H9 (cell line): ENCODE results near the gene TMEM59. TPM values are rescaled to one million over a fixed set of nuclear protein-coding genes. Genes with fewer than 3 reads are reported as not detected.

ENCODE experiments used
- DNase-seq: peaks from one replicate; pipeline ENCODE4 v3.0.0-alpha.2; 2017
- H2AFZ ChIP-seq: one replicate; pipeline ENCODE4 v1.6.1; 2013; ENCODE audit warnings: mild to moderate bottlenecking, low read length, control low read depth, moderate library complexity
- H2AK5ac ChIP-seq: 2 replicates; pipeline ENCODE4 v1.6.1; 2013; ENCODE audit warnings: low read length, control low read depth, mixed read lengths; ENCODE audit not compliant: insufficient read length
- H2BK120ac ChIP-seq: one replicate; pipeline ENCODE4 v1.6.1; 2013; ENCODE audit warnings: low read depth, mild to moderate bottlenecking, low read length, control low read depth, inconsistent platforms; ENCODE audit not compliant: poor library complexity, severe bottlenecking
- H2BK12ac ChIP-seq: 2 replicates; pipeline ENCODE4 v1.6.1; 2013; ENCODE audit warnings: low read length, control low read depth, mixed read lengths, low read depth; ENCODE audit not compliant: insufficient read length
- H2BK15ac ChIP-seq: 2 replicates; pipeline ENCODE4 v1.6.1; 2013; ENCODE audit warnings: low read depth, low read length, control low read depth
- H2BK20ac ChIP-seq: one replicate; pipeline ENCODE4 v1.6.1; 2013; ENCODE audit warnings: low read depth, mild to moderate bottlenecking, low read length, control low read depth, inconsistent platforms; ENCODE audit not compliant: poor library complexity, severe bottlenecking
- H2BK5ac ChIP-seq: 2 replicates; pipeline ENCODE4 v1.6.1; 2013; ENCODE audit warnings: low read length, control low read depth, mixed read lengths; ENCODE audit not compliant: insufficient read length
- H3K14ac ChIP-seq: 2 replicates; pipeline ENCODE4 v1.6.1; 2013; ENCODE audit warnings: low read length, control low read depth; ENCODE audit not compliant: insufficient read depth
- H3K18ac ChIP-seq: 2 replicates; pipeline ENCODE4 v1.6.1; 2013; ENCODE audit warnings: low read depth, mild to moderate bottlenecking, mixed read lengths, low read length, control low read depth; ENCODE audit not compliant: insufficient read length
- H3K23ac ChIP-seq: 2 replicates; pipeline ENCODE4 v1.6.1; 2013; ENCODE audit warnings: low read length, control low read depth, mixed read lengths, low read depth; ENCODE audit not compliant: insufficient read length
- H3K23me2 ChIP-seq: 2 replicates; pipeline ENCODE4 v1.6.1; 2013; ENCODE audit warnings: low read depth, mild to moderate bottlenecking, mixed read lengths, low read length, control low read depth; ENCODE audit not compliant: insufficient read length, poor library complexity, severe bottlenecking
- H3K27ac ChIP-seq: 2 replicates; pipeline ENCODE4 v1.5.1; 2013; ENCODE audit warnings: low read length, control low read depth, mixed read lengths, low read depth; ENCODE audit not compliant: insufficient read length
- H3K27me3 ChIP-seq: 2 replicates; pipeline ENCODE4 v1.6.1; 2013; ENCODE audit warnings: low read length, control low read depth, inconsistent platforms; ENCODE audit not compliant: insufficient read depth
- H3K4ac ChIP-seq: 2 replicates; pipeline ENCODE4 v1.6.1; 2013; ENCODE audit warnings: low read depth, mild to moderate bottlenecking, control low read depth, inconsistent platforms, low read length, moderate library complexity
- H3K4me1 ChIP-seq: 2 replicates; pipeline ENCODE4 v1.6.1; 2013; ENCODE audit warnings: low read length, control low read depth, inconsistent platforms; ENCODE audit not compliant: insufficient read depth
- H3K4me2 ChIP-seq: 2 replicates; pipeline ENCODE4 v1.6.1; 2013; ENCODE audit warnings: low read length, control low read depth, mixed read lengths; ENCODE audit not compliant: insufficient read length, insufficient read depth
- H3K56ac ChIP-seq: 2 replicates; pipeline ENCODE4 v1.6.1; 2013; ENCODE audit warnings: low read depth, mild to moderate bottlenecking, mixed read lengths, low read length, control low read depth; ENCODE audit not compliant: insufficient read length
- H3K79me1 ChIP-seq: 2 replicates; pipeline ENCODE4 v1.6.1; 2013; ENCODE audit warnings: low read depth, mild to moderate bottlenecking, moderate library complexity, low read length, control low read depth, inconsistent platforms; ENCODE audit not compliant: insufficient read depth, poor library complexity, severe bottlenecking
- H3K79me2 ChIP-seq: 2 replicates; pipeline ENCODE4 v1.6.1; 2013; ENCODE audit warnings: low read length, control low read depth, inconsistent platforms; ENCODE audit not compliant: insufficient read depth
- H3K9ac ChIP-seq: 2 replicates; pipeline ENCODE4 v1.6.1; 2013; ENCODE audit warnings: low read length, control low read depth, mixed read lengths; ENCODE audit not compliant: insufficient read length; ENCODE audit errors: extremely low read depth
- H3K9me3 ChIP-seq: one replicate; pipeline ENCODE4 v1.6.1; 2013; ENCODE audit warnings: low read depth, low read length, inconsistent platforms; ENCODE audit not compliant: control insufficient read depth
- H3T11ph ChIP-seq: one replicate; pipeline ENCODE4 v1.6.1; 2013; ENCODE audit warnings: mild to moderate bottlenecking, low read length, control low read depth, inconsistent platforms
- H4K20me1 ChIP-seq: one replicate; pipeline ENCODE4 v1.6.1; 2013; ENCODE audit not compliant: control insufficient read depth, insufficient read length, insufficient read depth
- H4K5ac ChIP-seq: 2 replicates; pipeline ENCODE4 v1.6.1; 2013; ENCODE audit warnings: low read depth, mild to moderate bottlenecking, mixed read lengths, low read length, control low read depth; ENCODE audit not compliant: insufficient read length
- H4K8ac ChIP-seq: replicated peaks from 2 replicates; pipeline ENCODE4 v1.6.1; 2013; ENCODE audit warnings: low read length, control low read depth, mixed read lengths, low read depth; ENCODE audit not compliant: insufficient read length
- H4K91ac ChIP-seq: 2 replicates; pipeline ENCODE4 v1.6.1; 2013; ENCODE audit warnings: low read depth, mild to moderate bottlenecking, moderate library complexity, mixed read lengths, low read length, control low read depth; ENCODE audit not compliant: insufficient read length
- H3K27ac Mint-ChIP-seq, 3 experiments: 2 replicates in 2 of 3; 3 replicates in 1 of 3; pipeline ENCODE4 v1.8.0; 2020 to 2021; ENCODE audit warnings: mixed read lengths in 3 of 3, mild to moderate bottlenecking in 1 of 3, moderate library complexity in 1 of 3
- H3K27me3 Mint-ChIP-seq: 2 replicates; pipeline ENCODE4 v1.8.0; 2021; ENCODE audit warnings: low read depth, mild to moderate bottlenecking, moderate library complexity, mixed read lengths
- H3K36me3 Mint-ChIP-seq, 3 experiments: 2 replicates in 2 of 3; 3 replicates in 1 of 3; pipeline ENCODE4 v1.8.0; 2020 to 2021; ENCODE audit warnings: low read depth in 3 of 3, mixed read lengths in 3 of 3; ENCODE audit not compliant: insufficient read depth in 1 of 3
- H3K4me1 Mint-ChIP-seq, 2 experiments: 2 replicates each; pipeline ENCODE4 v1.8.0; 2020; ENCODE audit warnings: mixed read lengths in 2 of 2
- H3K4me3 Mint-ChIP-seq, 2 experiments: 2 replicates in 1 of 2; 3 replicates in 1 of 2; pipeline ENCODE4 v1.8.0; 2020 to 2021; ENCODE audit warnings: mild to moderate bottlenecking in 2 of 2, mixed read lengths in 2 of 2, moderate library complexity in 1 of 2
- H3K9me3 Mint-ChIP-seq, 2 experiments: 2 replicates in 1 of 2; 3 replicates in 1 of 2; pipeline ENCODE4 v1.8.0; 2020; ENCODE audit warnings: mild to moderate bottlenecking in 2 of 2, mixed read lengths in 2 of 2, moderate library complexity in 1 of 2
- WGBS: extraction: QIAGEN DNeasy Blood & Tissue Kit; methylation state at CpG from one replicate; pipeline ENCODE4 v1.1.7; 2013; ENCODE audit warnings: missing lambda C conversion rate, low lambda C conversion rate, mixed read lengths; ENCODE audit not compliant: insufficient read length; ENCODE audit errors: extremely low coverage; 5-methylcytosine and 5-hydroxymethylcytosine counted together
- total RNA-seq: library from RNA; stranded (reverse); gene quantifications from 2 replicates; pipeline ENCODE4 v1.2.1, GENCODE V29; 2021
- TF ChIP-seq, protein P1 (sequence below): fragments of 200-600 bp; sonication (generic); conservative IDR thresholded peaks from 3 replicates; pipeline ENCODE4 v1.8.0; 2021; ENCODE audit warnings: antibody characterized with exemption, mild to moderate bottlenecking

TMEM59 gene
- total RNA-seq, 1 experiment from 2014 or later: 111 TPM

GRCh38 chr1:54080598-54081049 is 27.6 kb upstream of the TMEM59 start:
- no peaks in the 10 kb centered on the region for H3K36me3 Mint-ChIP-seq
- H3K18ac ChIP-seq: no peak overlapping the region
- no peaks in the 10 kb centered on the region for H3K23me2 ChIP-seq
- H3T11ph ChIP-seq: no peak overlapping the region
- H3K9me3 ChIP-seq: no peaks in the 10 kb centered on the region
- H3K9ac ChIP-seq: no peak overlapping the region
- no peak overlapping the region for H3K23ac ChIP-seq
- H2AFZ ChIP-seq: no peak overlapping the region
- H3K9me3 Mint-ChIP-seq: no peaks in the 10 kb centered on the region
- H2BK20ac ChIP-seq: no peak overlapping the region
- H4K91ac ChIP-seq: no peak overlapping the region
- H2BK12ac ChIP-seq: no peak overlapping the region
- no peaks in the 10 kb centered on the region; the same call in 1 of the 2 replicates for H3K4me1 ChIP-seq
- H3K4me3 Mint-ChIP-seq: no peak overlapping the region
- H2BK5ac ChIP-seq: no peak overlapping the region
- H3K79me2 ChIP-seq: no peaks in the 10 kb centered on the region
- no peak overlapping the region for H3K27ac ChIP-seq
- H3K27ac Mint-ChIP-seq: no peak overlapping the region
- H3K56ac ChIP-seq: no peak overlapping the region
- no peak overlapping the region for H4K8ac ChIP-seq
- H3K27me3 Mint-ChIP-seq: no peaks in the 10 kb centered on the region
- DNase-seq: no peak
- no peaks in the 10 kb centered on the region for H3K27me3 ChIP-seq
- H4K20me1 ChIP-seq: no peaks in the 10 kb centered on the region
- TF ChIP-seq, protein P1, sequence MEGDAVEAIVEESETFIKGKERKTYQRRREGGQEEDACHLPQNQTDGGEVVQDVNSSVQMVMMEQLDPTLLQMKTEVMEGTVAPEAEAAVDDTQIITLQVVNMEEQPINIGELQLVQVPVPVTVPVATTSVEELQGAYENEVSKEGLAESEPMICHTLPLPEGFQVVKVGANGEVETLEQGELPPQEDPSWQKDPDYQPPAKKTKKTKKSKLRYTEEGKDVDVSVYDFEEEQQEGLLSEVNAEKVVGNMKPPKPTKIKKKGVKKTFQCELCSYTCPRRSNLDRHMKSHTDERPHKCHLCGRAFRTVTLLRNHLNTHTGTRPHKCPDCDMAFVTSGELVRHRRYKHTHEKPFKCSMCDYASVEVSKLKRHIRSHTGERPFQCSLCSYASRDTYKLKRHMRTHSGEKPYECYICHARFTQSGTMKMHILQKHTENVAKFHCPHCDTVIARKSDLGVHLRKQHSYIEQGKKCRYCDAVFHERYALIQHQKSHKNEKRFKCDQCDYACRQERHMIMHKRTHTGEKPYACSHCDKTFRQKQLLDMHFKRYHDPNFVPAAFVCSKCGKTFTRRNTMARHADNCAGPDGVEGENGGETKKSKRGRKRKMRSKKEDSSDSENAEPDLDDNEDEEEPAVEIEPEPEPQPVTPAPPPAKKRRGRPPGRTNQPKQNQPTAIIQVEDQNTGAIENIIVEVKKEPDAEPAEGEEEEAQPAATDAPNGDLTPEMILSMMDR: no peak
- H2AK5ac ChIP-seq: no peak overlapping the region
- H3K14ac ChIP-seq: no peak overlapping the region
- no peak overlapping the region for H4K5ac ChIP-seq
- no peak overlapping the region for H3K4me2 ChIP-seq
- no peak overlapping the region for H2BK15ac ChIP-seq
- H3K79me1 ChIP-seq: no peaks in the 10 kb centered on the region
- no CpG with 5 or more reads among the region's 2 CpGs for WGBS
- no peak overlapping the region for H3K4ac ChIP-seq
- peaks cover 8% of the 10 kb centered on the region in 2 experiments for H3K4me1 Mint-ChIP-seq
- no peak overlapping the region for H2BK120ac ChIP-seq
